Thyroid gland (tissue), 4 donors: ENCODE data around the gene LAMA1. TPM values are rescaled to one million over a fixed set of nuclear protein-coding genes. Genes with fewer than 3 reads are reported as not detected.

ENCODE experiments used
- DNase-seq, 2 donors: peaks; one replicate each; pipeline ENCODE4 v3.0.0-alpha.2; 2019
- H3K27ac ChIP-seq, 3 donors: fragments of 200-600 bp; sonication (generic); 1 replicate in 2 of 3; 2 replicates in 1 of 3; pipeline ENCODE4 v1.5.1; 2016 to 2019; ENCODE audit warnings: mild to moderate bottlenecking in 1 of 3, moderate library complexity in 1 of 3
- H3K27me3 ChIP-seq: fragments of 200-600 bp; sonication (generic); one replicate; pipeline ENCODE4 v1.5.1; 2019
- H3K36me3 ChIP-seq, 2 donors: fragments of 200-600 bp; sonication (generic); one replicate each; pipeline ENCODE4 v1.5.1; 2016 to 2019
- H3K4me1 ChIP-seq, 2 donors: fragments of 200-600 bp; sonication (generic); one replicate each; pipeline ENCODE4 v1.5.1; 2017 to 2019
- H3K4me3 ChIP-seq, 3 donors: fragments of 200-600 bp; sonication (generic); replicated peaks in 1 of 3; 1 replicate in 2 of 3; 2 replicates in 1 of 3; pipeline ENCODE4 v1.5.1; 2016; ENCODE audit warnings: mild to moderate bottlenecking in 1 of 3
- H3K9me3 ChIP-seq: fragments of 200-600 bp; sonication (generic); one replicate; pipeline ENCODE4 v1.5.1; 2017
- POLR2A ChIP-seq, 2 donors: fragments of 450-650 bp; IDR thresholded peaks; one replicate each; pipeline ENCODE4 v1.6.1; 2017; ENCODE audit warnings: antibody characterized with exemption in 2 of 2, mild to moderate bottlenecking in 2 of 2, moderate library complexity in 1 of 2
- WGBS, 2 donors: methylation state at CpG; one replicate each; pipeline ENCODE4 v1.1.5; 2017; 5-methylcytosine and 5-hydroxymethylcytosine counted together
- intact Hi-C: fragments of 100-400 bp; cut with DNase I; formaldehyde crosslinking; loops from one replicate; pipeline ENCODE4 v1.15.1; 2023
- small RNA-seq: library from RNA; depleted of rRNA; stranded (forward); fragments of <200 nt; gene quantifications from one replicate; pipeline ENCODE3, GENCODE V24; 2016
- total RNA-seq, 4 donors: library from RNA; depleted of rRNA; stranded (reverse); fragments of >200 nt; gene quantifications; one replicate each; pipeline ENCODE4 v1.2.3, GENCODE V29; 2016
- TF ChIP-seq, protein P1 (sequence below), 6 experiments: fragments of 200-600 bp in 3 of 6; fragments of 450-650 bp in 3 of 6; sonication (generic) in 3 of 6; IDR thresholded peaks; one replicate each; pipeline ENCODE4 v1.5.1; 2016 to 2019; ENCODE audit warnings: antibody characterized with exemption in 6 of 6, mild to moderate bottlenecking in 2 of 6, inconsistent platforms in 1 of 6, moderate library complexity in 1 of 6

Gene LAMA1
- total RNA-seq, 4 donors from 2014 or later = 4.2 to 20.7 (median 15.2) TPM

DNA sequence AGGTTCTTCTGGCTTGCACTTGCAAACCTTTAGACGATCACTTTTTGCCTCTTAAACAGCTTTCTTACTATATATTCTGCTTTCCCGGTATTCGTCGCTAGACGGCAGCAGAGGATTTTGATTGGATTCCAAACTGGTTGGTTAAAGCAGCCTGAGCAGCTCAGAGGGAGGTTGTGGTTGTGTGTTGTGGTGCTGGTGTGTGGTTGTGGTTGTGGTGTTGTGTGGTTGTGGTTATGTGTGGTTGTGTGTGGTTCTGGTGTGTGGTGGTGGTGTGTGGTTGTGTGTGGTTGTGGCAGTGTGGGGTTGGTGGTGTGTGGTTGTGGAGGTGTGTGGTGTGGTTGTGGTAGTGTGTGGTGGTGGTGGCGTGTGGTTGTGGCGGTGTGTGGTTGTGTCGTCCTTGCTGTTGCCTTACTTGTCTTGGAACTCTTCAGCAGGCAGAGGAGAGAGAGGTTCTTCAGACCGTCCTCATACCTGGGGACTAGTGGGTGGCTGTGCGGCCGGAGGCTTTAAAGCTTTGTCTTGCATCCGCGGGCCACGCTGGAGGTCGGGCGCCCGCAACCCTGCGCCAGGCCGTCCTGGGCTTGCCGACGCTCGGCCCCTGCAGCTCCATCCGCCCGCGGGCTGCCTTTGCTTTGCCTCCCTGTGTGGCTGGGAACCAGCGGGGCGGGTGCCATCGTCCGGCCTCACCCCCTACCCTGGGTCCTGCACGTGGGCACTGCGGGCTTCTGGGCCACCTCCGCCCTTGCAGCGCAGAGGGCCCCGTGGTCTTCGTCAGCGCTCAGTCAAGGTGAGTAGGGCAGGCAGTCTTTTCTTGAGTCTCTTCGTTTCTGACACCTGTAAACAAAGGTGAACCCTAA lies 197.3 kb downstream of the LAMA1 start:
- TF ChIP-seq, protein P1, sequence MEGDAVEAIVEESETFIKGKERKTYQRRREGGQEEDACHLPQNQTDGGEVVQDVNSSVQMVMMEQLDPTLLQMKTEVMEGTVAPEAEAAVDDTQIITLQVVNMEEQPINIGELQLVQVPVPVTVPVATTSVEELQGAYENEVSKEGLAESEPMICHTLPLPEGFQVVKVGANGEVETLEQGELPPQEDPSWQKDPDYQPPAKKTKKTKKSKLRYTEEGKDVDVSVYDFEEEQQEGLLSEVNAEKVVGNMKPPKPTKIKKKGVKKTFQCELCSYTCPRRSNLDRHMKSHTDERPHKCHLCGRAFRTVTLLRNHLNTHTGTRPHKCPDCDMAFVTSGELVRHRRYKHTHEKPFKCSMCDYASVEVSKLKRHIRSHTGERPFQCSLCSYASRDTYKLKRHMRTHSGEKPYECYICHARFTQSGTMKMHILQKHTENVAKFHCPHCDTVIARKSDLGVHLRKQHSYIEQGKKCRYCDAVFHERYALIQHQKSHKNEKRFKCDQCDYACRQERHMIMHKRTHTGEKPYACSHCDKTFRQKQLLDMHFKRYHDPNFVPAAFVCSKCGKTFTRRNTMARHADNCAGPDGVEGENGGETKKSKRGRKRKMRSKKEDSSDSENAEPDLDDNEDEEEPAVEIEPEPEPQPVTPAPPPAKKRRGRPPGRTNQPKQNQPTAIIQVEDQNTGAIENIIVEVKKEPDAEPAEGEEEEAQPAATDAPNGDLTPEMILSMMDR (IDR thresholded peaks at IDR 0.05) = peak in 4 of 6 experiments; percentile 39 to 87 (median 66)
- no peak for TF ChIP-seq POLR2A (IDR thresholded peaks at IDR 0.05)
- H3K4me1 ChIP-seq = no peaks in the 10 kb centered on the region
- H3K27ac ChIP-seq = no peak overlapping the region
- WGBS, 2 donors = 73 to 74% methylated on average over 35 to 37 of the region's 37 CpGs
- H3K36me3 ChIP-seq = no peaks in the 10 kb centered on the region
- intact Hi-C loops = loop anchor here (10.0 kb wide), 1 partner anchor 104 kb away; no protein-coding TSS in a partner anchor
- H3K9me3 ChIP-seq = no peaks in the 10 kb centered on the region
- no peaks in the 10 kb centered on the region for H3K27me3 ChIP-seq
- DNase-seq = peak; percentile 50 to 60
- no peak overlapping the region for H3K4me3 ChIP-seq

- Histone ChIP-seq H3K27ac (no peak overlapping the region), H3K27me3 (no peaks in the 10 kb centered on the region), H3K9me3 (no peaks in the 10 kb centered on the region), H3K4me1 (no peaks in the 10 kb centered on the region), H3K4me3 (no peak overlapping the region), H3K36me3 (peaks cover 0 to 6% of the 10 kb centered on the region in 2 donors)
- TF ChIP-seq, protein P1 (IDR thresholded peaks at IDR 0.05) = no peak
- no peak for TF ChIP-seq POLR2A (IDR thresholded peaks at IDR 0.05)
- WGBS, 2 donors = 77 to 92% methylated on average over 3 of the region's 3 CpGs
- no peak for DNase-seq
- intact Hi-C loops = loop anchor here (5.0 kb wide), 1 partner anchor 260 kb away; no protein-coding TSS in a partner anchor
Observed at GRCh38 chr18:6917072-6917471, 200.5 kb downstream of the LAMA1 start.

GRCh38 chr18:6901286-6901926 lies 216.2 kb downstream of the LAMA1 start:
- Histone ChIP-seq H3K4me1 (no peaks in the 10 kb centered on the region), H3K27me3 (no peaks in the 10 kb centered on the region), H3K36me3 (no peaks in the 10 kb centered on the region), H3K4me3 (no peak overlapping the region), H3K9me3 (no peaks in the 10 kb centered on the region), H3K27ac (no peak overlapping the region)
- 90 to 91% methylated on average over 3 of the region's 3 CpGs for WGBS, 2 donors
- intact Hi-C loops = no loop called here
- DNase-seq = no peak
- TF ChIP-seq POLR2A (IDR thresholded peaks at IDR 0.05) = no peak
- TF ChIP-seq, protein P1 (IDR thresholded peaks at IDR 0.05) = no peak

DNA sequence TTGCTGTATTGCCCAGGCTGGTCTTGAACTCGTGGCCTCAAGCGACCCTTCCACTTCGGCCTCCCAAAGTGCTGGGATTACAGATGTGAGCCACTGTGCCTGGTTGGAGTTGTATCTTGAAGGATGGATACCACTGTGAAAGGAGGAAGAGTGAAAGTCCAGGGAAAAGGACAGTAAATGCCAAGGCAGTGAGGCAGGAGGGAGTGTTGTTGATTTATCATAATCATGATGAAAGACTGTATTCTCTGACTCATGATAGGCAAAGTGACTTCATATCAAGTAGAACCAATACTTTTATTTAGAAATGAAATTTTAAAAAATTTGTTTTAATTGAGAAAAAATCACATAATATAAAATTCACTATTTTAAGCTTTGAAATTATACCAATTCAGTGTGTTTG lies 225.8 kb downstream of the LAMA1 start:
- Histone ChIP-seq H3K27me3 (no peaks in the 10 kb centered on the region), H3K4me3 (no peak overlapping the region), H3K4me1 (no peaks in the 10 kb centered on the region), H3K36me3 (peaks cover 0 to 10% of the 10 kb centered on the region in 2 donors), H3K9me3 (no peaks in the 10 kb centered on the region), H3K27ac (no peak overlapping the region)
- intact Hi-C loops = no loop called here
- DNase-seq = no peak
- no peak for TF ChIP-seq POLR2A (IDR thresholded peaks at IDR 0.05)
- TF ChIP-seq, protein P1 (IDR thresholded peaks at IDR 0.05) = no peak
- WGBS, 2 donors = 95 to 100% methylated on average over 3 of the region's 3 CpGs

Small RNA genes within 50 kb of the gene (small RNA-seq; reads per million reads assigned to genes)
- gene RNU6-916P = not detected

Other genes starting within 250 kb of the LAMA1 start
- gene LRRC30, start 113.3 kb upstream of the LAMA1 start, total RNA-seq = not detected